GM18870 (cell line): Measurements from ENCODE around the gene VPS41.

ENCODE experiments used
- ATAC-seq: cut with Tn5 transposase; IDR thresholded peaks from one replicate; pipeline ENCODE4 v1.9.1; 2021; ENCODE audit warnings: moderate library complexity; ENCODE audit not compliant: unreplicated experiment

The VPS41 gene

DNA sequence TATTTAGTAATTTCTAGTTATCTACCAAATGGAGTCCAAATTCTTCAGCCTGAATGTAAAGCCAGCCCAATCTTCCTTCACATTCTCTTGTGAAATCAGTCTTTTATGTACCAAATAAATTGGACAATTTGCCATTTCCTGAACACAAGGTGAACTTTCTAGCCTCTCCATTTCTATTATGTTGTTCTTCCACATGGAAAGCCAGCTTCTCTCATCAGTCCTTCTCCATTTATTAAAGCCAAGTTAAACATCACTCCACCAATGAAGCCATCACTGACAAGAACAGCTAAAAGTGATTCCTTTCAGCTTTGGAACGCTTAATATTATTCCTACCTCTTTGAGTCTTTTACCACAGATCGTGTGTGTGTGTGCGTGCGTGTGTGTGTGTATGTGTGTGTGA is 88.4 kb downstream of the VPS41 start:
- ATAC-seq, result no peak

DNA sequence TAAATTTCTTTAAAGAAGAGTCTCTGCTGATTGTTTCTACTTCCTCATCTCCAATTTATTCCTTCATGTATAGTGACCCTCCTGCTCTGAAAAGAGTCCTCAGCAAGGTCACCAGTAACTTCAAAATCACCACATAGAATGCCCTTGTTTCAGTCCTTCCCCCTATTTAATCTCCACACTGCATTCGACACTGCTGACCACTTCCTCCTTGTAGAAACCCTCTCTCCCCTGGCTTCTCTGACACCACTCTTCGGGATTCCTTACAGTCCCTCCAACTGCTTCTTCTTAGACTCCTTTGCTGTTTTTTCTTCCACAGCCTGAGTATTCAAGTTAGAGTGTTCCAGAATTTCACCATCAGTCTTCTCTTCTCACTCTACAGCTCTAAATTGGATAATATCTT is 89.5 kb downstream of the VPS41 start:
- no peak for ATAC-seq

DNA sequence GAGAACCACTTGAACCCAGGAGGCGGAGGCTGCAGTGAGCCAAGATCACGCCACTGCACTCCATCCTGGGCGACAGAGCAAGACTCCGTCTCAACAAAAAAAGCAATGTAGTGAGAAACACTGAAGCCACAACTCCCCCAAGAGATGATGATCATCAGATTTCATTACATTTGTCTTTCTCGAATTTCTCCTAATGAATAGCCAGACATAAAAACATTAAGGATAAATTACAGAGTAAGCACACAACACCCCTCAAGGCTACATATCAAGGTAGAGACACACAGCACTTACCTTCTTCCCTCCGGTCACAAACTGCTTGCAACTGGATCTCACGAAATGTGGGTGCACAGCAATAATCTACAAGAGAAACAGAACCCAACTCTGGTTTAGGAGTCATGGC is 91.5 kb downstream of the VPS41 start:
- no peak for ATAC-seq

DNA sequence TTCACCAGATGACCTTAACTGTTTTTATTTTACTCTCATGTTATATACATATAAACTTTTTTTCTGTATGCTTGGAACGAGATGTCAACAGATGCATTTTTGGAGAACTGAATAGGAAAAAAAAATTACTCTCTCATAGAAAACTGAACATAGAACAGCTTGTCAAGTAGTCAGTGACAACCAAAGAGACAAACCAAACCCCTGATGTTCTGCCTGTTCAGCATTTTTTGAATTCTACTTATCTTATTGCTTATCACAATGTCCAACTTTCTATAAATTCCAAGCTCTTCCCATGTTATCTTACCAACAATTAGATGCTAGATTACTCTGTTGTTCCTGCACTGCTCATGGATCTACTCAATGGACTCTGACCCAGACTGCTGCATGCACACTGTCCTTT is 95.2 kb downstream of the VPS41 start:
- ATAC-seq, result no peak

DNA sequence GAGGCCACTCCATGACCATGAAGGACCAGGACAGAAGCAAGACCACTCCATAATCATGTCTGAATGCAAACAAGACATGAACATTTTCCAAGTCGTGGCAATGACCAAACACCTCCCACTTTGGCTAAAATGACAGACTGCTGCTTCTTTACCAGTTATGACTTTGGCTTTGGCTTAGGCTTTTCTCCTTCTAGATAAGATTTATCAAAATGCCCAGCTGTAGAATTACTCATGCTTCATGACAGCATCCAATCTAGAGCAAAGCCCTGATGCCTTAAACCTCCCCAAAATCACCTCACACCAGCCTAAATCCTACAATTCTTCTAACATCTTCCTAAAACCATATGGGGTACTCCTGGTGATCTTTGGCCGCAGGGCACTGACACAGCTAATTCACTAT is 102.1 kb downstream of the VPS41 start:
- ATAC-seq, result no peak

DNA sequence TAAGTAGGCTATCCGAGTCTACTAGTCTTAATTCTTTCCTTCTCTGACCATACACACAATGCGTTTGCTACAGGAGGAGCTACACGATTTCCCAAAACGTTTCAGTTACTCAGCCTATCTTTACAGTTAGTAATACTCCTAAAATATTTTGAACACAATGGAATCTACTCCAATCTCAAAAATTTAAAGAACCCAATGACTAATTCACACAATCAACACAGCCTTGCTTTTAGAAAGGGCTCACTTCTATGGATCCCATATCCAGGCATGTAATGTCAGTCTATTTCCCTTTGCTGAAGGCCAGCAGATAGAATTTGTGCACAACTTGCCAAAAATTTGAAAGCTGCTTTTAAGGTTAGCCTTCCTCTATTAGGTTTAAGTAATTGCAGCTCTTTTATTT is 107.2 kb downstream of the VPS41 start:
- ATAC-seq, result no peak

DNA sequence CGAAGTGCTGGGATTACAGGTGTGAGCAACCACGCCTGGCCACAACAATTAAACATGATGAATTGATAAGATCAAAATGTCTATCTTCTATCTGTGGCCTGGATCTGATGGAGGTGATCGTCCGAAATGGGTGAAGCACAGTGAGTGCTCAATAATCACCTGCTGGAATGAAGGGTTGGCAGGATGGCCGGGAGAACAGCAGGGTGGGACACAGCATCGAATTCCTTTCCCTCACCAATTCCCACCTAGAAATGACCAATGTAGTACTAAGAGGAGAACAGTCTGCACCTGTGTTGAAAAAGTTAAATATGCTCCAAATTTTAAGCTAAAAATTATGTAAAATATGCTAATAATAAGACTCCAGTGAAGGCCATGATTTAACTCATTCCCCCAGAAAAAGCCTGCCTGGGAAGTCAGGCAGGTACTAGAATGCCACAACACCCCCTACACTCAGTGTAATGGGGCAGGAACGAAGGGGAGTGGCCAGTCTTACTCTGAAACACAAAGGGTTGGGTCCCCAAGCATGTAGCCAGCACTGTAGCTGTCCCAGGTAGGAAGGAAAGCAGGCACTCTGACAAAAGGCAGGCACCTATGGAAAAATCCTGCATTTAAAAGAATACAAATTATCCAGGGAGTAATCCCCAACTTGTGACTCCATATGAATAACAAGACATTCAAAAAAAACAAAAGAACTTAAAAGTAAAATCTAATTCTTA is 110.3 kb downstream of the VPS41 start:
- ATAC-seq, result no peak

DNA sequence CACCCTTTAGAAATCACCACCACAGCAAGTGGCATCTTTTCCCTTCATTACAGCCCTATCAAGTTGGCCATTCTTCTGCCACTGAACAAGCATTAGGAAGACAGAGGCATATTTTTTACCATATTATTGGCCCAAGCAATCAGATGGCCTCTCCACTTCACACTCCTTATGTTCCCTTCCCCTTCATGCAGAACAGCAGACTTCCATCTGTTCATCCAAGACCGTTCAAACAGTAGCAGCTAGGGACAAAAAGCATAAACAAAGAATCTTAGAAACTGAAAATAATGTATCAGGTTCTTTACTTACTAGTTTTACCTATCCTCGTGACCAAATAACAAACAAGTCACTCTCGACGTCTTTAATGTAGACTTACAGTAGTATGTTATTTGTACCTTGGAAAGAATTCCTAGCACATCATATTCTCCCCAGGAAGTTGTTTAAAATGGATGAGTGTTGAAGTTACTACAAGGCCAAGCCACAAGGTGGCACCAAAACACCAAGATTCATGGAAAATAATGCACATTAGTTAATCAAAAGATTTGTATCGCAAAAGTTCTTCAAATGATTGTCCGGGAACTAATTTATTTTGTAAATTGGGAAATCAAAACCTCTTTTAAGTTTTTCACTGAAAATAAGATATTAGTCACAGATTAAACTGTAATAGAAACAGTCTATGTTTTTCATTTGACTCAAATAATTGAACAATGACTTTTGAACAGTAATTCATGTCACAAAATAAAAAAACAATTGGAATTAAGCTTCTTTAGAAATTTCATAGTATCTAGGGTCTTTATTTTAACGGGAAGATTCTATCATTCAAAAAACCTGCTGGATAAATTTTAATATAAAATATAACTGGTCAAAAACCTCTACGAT is 112.1 kb downstream of the VPS41 start:
- no peak for ATAC-seq

DNA sequence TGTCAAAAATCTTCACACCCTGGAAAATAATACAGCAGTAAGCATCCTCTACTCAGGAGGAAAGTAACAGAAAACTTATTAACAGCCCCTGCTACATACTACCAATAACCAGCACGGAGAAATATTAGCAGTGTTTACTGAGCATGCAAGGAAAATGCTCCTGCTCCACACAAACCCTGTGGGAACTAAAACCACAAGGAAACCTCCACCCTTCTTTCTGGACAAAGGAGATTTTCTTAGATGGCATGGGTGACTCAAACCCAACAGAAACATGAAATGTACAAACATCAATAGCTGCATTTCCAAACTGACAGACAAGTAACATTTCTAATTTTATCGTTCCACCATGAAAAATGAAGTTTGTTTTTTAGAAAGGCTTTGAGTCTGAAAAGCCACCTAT is 113.4 kb downstream of the VPS41 start:
- no peak for ATAC-seq

DNA sequence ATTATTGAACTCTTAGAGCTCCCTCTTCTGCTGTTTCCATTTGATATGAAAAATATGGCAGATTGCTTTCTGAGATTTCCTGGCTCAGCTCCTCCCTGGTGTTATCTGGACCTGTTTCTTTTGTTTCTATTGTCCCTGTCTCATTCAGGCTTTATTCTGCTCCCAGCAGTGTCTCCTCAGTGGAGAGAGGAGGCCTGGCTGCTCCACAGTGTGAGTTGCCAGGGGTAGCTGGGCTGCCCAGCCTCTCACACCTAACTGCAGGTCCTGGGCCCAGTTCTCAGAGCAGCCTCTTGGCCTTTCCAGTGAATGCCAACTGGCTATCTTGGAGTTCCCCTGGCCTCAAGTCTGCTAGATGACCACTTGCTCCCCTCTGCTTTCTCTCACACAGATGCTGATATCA is 127.0 kb downstream of the VPS41 start:
- ATAC-seq, result no peak

DNA sequence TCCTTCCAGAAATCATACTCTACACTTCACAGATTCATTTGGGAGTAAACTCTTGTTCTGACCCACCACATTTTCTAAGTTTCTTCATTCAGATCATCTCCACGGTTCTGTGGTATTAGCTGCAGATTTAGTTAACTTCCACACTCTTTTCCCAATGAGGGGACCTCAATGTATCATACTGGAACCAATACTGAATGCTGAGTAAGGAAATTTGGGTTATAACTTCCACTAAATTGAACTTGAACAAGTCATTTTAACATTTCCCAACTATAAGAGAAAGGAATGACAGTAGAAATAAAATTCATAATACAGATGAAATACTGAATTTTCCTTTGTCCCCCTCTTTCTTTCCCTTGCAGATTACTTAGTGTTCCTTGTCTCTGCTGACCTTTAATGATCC is 131.4 kb downstream of the VPS41 start:
- no peak for ATAC-seq

DNA sequence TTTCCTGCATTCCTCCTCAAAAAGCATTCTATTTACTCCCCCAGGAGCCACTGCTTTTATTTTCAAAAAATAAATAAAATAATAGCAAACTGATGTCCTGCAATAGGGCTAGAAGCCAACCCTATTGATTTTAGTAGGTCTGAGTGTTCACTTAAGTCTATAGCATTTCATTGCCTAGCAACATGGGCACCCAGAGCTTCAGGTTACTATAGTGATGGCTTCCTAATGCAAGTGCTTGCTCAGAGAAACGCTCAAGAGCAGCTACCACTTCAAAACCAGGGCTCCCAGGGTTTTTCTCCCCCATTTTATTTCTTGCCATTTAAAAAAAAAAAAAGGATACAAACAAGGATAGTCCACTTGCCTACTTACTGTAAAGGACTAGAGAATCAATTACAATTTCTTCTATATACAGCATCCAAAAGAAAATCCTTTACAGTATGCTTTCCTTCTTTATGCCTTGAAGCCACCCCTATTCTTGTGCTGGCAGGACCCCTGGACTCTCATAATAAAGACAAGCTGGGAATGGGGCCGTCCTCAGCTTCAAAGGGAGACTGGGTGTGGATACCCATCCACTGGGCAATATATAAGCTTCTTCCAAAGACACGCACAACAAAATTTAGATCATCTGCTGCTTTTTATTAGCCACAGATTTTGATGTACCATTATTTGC is 133.3 kb downstream of the VPS41 start:
- no peak for ATAC-seq

DNA sequence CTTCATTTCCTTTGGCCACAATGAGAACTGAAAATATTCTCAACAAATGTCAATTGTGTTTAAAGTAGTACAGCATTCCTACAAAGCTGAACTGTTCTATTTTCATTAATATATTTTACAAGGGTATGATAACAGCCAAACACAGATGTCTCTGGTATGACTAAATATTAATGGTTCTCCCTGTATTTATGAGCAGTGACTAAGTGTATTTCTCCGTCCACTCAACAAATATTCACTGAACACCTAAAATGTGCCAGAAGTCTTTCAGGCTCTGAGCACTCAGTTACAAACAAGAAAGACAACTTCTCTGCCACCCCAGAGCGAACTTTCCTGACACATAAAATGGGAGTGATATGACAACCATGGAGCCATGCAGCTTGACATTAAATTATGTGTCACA is 135.6 kb downstream of the VPS41 start:
- no peak for ATAC-seq

DNA sequence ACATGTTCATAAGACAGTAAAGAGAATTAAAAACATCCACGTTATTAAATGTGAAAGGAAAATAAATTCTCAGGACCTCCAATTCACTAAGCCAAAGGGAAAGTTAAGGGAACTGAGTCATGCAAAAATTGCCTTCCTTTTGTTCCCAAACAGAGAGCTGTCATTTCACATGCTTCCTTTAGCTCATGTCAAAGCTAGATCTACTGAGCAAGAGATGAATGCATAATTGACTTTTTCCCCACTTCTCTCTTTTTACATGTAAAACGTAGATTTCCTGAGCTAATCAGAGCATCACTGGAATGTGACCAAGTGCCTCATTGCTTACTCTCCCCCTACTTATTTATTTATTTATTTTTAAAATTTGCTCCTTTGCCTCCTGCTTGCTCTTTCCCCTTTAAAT is 148.8 kb downstream of the VPS41 start:
- ATAC-seq, result no peak

DNA sequence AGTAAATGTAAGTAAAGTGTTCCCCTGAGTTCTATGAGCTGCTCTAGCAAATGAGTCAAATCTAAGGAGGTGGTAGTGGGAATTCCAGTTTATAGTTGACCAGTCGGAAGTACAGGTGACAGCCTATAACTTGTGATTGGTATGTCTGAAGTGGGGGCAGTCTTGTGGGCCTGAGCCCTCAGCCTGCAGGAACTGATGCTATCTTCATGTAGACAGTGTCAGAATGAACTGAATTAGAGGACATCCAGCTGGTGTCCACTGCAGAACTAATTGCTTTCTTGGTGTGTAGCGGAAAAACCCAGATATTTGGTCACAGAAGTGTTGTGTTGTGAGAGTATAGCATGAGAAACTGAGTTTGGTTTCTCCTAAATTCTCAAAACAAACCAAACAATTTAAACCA is 150.0 kb downstream of the VPS41 start:
- no peak for ATAC-seq

DNA sequence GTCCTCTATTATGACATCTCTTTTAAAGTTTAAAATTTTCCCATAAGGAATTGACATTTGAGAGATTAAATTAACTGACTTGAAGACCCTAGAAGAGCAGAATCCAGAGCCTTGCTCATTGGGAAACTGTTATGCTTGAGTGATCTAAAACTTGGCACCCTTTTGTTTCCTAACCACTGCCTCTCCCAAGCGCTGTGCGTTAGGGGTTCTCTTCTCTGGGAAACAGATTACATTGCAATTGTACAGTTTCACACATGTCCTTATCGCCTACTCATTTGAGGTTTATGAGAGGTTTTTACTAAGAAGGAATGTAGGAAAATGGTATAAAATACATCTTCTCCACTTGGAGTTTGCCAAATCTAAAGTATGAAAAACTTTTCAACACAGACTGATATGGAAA is 151.1 kb downstream of the VPS41 start:
- no peak for ATAC-seq

DNA sequence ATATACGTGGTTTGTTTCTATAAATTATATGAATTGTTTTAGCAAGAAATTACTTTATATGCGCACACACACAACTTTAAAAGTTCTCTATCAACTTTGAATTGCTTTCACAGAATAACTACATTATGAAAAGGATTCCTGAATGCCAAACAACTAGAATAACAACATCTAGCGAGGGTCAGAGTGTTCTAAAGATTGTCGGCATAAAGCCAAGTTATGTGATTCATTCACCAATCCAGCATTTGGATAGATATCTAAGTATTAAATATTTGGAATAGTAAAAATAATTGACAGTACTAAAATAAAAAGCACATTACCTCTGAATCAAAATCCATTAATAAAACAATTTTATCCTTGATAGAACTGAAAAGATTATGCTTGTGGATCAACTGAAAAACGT is 152.5 kb downstream of the VPS41 start:
- no peak for ATAC-seq

DNA sequence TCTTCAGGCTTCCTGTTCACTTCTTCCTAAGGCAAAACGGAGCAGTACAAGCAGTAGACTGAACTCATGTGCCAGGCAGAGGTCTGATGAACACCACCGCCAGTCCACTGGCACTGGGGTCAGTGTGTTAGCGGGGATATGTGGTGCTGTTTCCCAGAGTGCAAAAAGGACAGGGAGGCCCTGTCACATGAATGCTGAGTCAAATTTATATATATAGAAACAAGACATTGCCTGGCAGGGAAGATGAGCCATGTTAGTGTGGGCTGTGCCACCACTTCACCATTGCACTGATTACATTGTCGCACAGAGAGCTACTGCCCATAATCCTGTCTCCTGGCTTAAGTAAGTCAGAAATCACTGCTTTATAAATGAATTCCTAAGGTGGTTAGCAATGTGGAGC is 155.6 kb downstream of the VPS41 start:
- no peak for ATAC-seq

DNA sequence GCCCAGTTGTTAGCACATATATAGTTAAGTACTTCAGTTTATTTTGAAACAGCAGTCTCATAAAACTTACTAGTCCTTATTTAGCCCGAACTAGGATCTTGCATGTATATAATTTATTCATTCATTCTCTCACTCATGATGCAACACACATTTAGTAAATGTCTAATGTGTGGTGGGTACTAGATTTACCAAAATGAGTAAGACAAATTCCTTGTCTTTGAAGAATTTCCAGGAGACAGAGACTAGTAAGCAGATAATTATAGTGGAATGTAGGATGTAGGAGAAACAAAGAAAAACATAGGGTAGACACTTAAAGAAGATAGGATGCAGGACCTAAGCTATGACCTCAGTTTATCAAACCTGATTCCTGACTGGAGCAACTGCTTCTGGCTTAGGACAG is 157.6 kb downstream of the VPS41 start:
- ATAC-seq, result no peak

DNA sequence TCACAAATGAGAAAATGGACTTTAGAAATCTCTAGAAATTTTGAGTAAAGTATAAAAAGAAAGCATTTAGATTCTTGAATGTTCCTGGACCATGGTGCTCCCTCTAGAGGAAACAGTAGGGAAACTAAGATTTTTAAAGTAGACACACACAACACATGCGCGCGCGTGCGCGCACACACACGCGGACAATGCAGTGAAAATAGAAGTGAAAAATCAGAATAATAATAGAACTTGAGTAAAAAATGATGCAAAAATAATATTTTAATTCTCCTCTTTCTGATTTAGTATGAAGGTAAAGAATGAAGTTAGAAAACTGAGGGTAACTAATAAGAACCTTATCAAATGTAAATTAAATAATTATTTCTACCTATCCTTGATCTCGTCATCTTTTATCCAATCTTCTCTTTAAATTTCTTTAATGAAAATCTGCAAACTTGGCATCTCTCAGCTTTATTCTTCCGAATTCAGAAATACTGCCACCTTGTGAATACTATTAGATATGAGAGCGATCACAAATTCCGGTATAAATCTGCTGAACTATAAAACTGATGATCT is 160.9 kb downstream of the VPS41 start:
- no peak for ATAC-seq

DNA sequence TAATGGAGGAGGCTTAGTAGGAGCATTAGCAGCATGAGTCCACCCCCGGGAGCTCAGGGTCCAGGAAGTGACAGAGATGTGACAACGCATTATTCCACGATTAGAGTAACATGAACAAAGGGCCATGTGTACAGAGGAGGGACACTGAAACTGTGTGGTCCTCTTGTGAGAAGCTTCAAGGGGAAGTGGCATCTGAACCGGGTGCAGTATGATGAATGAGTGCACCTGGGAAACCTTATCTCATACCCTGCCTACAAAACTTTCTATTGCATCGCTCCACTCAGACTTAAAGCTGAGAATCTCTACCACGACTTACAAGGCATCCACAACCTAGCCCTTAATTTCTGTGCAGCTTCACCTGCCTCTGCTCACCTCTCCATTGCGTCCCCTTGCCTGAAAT is 162.6 kb downstream of the VPS41 start:
- ATAC-seq, result no peak

DNA sequence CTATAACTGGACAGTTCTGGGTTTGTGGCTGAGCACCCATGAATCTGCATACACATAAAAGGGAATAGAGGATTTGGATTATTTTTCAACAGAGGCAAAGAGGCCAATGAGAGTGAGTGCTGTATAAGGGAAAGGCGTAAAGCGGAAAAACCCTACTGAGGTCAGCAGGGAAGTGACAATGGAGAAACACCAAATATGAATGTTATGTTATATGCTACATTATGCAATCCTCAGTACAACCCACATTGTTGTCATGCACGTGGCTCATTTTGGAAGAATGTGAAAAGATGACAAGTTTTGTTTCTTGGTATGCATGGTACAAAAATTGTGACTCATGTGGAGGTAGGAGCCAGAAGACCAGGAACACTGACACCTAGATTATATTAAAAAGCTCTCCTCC is 164.2 kb downstream of the VPS41 start:
- no peak for ATAC-seq
